Stimulated activated CD8-positive, alpha-beta memory T cell treated with anti-CD3 and anti-CD28 coated beads, Interleukin-15, amount 100 ng/mL, for 48 hours (primary cell): Measurements from ENCODE around the gene PDE6G.

Experiments used
- DNase-seq, 2 donors: peaks; one replicate each; pipeline ENCODE4 v3.0.0-alpha.2; 2020; ENCODE audit warnings: low read depth in 2 of 2

Gene PDE6G

DNA sequence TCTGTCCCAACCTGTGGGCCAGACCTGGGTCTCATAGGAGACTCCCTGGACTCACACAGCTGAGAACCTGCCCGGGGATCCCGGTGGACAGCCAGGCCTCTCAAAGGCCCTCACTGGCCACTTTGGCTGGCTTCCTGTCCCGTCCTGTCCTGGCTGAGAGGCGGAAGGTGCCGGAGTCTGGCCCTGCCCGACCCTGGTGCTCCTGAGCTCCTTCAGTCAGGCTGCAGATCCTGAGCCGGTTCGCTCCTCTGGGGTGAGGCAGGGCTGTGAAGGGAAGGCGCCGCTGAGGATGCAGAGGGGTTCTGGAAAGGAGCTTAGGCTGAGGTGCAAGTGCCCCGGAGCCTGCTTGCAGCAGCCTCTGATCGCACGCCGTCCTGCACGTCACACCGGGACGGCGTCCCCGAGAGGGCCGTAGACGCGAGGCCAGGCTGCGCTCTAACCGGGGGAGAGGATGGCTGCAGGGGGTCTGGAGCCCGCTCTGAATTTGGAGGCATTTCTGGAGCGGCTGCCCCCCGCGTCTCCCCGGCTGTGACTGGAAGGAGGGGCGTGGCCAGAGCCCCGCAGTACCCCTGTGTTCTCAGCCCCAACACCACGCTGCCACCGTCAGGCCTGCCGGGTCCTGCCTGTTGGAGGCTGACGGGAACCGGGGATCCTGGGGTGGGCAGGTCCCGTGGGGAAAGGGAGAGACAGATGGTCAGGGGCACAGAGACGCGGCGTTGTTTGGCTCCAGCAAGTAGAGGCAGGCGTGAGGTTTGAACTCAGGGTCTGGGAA lies 31.6 kb upstream of the PDE6G start:
- no peak for DNase-seq

DNA sequence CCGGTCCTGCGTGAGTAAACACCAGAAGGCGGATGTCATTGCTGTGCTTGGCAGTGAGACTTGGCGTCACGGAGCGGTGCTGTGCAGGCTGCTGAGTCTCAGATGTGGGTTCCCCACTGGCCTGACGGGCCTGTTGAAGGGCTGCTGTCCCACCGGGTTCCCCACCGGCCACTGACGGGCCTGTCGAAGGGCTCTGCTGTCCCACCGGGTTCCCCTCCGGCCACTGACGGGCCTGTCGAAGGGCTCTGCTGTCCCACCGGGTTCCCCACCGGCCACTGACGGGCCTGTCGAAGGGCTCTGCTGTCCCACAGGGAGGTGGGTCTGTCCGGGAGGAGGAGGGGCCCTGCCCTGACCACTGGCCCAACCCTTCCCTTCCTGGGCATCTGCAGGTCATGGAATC lies 30.3 kb upstream of the PDE6G start:
- DNase-seq: no peak

DNA sequence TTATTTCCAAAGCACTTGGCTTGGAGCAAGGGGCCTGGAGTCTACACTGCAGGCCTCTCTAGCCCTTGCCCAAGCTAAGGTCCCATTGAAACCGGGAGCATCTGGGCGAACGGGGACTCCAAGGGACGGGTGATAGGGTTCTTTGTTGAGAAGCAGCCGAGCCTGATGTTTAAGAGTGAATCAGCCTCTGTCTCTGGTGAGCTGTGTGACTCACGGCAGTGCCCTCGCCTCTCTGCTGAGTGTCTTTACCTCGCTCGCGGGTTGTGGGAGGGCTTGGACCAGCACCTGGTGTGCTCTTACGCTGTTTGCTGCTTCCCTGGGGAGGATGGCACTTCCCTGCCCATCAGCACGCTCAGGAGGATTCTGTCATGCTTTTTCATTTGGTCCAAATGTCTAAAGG lies 28.8 kb upstream of the PDE6G start:
- DNase-seq: peak in 1 of 2 donors; percentile 55

DNA sequence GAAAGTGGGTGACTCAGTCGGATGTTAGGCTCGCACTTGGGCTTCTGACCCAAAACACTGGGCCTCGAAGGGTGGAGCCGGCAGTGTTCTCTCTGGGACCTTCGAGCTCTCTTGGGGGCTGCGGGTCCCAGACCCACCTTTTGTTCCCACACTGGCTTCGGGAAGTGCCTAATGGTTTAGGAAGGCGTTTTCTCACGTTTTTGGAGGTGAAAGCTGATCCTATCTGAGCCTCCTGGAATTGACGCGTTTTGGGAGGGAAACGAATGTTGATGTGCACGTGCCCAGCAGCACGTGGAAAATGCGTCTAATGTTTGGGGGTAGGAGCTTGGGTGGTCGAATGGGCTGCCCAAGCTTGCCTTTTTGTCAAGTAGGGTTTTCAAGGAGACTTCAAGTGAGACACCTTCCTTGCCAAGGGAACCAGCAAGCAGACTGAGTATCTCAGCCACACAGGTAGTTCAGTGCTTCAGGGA lies 28.1 kb upstream of the PDE6G start:
- DNase-seq: no peak

DNA sequence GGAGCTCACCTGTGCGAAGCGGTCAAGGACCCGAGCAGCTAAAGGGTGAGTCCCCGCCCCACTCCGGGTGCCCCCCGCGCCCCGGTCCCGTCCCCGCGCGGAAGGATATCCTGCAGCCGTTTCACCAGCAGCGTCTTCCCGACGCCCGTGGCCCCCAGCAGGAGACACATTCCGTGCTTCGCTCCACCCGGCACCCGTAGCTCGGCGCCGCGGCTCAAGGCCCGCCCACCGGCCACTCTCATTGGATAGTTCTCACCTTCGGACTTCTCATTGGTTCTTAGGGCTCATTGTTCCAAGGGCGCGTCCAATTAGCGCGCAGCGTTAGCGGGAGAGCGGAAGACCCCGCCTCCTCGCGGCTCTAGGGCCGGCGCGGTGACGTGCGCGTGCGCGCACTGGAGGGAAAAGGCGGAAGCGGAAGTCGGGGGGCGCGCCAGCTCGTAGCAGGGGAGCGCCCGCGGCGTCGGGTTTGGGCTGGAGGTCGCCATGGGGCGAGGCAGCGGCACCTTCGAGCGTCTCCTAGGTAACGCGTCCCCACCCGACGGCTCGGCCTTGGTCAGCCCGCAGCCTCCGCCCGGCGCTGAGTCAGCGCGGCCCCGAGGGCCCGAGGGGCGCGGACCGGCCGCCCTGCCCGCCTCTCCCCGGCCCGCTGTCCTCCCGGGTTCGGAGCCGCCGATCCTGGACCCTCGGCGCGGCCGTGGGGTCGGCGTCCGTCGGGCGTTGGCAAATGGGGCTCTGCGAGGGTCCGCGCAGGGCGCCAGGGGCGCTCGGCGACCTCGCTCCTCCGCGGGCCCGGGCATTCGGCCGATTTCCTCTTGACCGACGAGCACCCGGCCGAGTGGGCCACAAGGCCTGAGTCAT lies 27.5 kb upstream of the PDE6G start, which contains the start of the genes ARL16 and HGS:
TSS of gene ARL16 (minus strand) at position 214 of the 858 bp plus-strand sequence. CDS start at position 170, 44 bp downstream.
TSS of gene HGS (plus strand) at position 428 of the 858 bp plus-strand sequence. CDS start at position 484, 56 bp downstream.
- peak; percentile 96 to 97 for DNase-seq

DNA sequence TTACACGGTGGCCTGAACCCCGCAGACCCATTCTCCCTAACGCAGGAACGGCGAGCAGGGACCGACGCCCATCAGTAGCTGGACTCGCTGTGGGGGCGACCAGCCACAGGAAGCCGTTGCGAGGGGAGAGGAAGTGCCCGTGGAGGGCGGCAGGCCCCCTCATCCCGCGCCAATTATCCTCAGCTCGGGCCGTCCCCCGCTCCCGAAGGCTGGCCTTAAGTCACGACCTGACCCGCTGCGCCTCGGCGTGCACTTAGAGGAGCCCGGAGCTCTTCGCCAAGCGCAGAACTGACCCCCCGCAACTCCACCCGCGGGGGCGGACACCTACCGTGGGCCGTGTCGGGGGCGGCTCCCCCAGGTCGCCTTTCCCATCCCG lies 26.9 kb upstream of the PDE6G start:
- DNase-seq: no peak

DNA sequence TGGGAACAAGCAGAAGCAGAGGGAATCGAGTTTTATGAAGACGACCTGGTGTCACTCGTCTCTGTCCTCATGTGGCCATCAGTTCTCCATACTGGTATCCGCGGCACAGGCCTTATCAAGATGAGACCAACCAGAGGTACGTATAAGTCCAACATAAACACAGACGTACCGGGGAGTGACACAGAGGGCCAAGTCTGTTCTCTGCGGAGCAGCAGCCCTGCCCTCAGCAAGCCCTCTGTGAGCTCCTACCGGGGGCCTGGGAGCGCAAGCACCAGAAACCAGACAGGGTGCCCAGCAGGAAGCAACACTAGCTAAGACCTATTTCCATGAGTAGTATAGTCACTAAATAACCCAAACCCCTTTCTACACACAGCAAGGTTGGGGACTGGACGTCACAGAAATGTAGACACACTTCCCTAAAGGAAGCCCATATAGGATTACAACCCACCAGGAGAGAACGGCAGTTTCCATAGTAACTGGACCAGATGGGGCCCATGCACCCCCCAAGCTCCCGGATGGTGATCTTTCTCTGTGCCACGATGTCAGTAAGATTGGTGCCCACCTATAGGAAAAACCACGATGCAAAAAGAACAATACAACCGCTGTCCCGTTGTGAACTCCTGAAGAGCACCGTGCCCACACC lies 26.3 kb upstream of the PDE6G start:
- DNase-seq: no peak

DNA sequence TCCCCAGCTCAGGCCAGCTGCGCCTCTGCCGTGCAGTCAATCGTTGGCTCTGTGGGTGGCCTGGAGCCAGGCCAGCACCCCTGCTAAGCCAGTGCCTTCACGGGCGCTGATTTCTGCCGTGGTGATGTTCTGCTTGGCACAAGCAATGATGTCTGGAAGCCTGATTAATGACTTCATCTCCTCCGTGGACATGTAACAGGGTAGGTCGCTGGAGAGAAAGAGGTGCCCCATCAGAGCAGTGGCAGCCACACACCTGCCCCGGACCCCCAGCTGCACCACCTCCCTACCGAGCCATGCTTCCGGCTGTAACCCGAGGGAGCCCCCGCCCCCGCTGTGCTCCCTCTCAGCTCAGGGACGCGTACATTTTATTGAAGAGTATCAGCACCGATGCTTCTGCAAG lies 25.3 kb upstream of the PDE6G start:
- no peak for DNase-seq

DNA sequence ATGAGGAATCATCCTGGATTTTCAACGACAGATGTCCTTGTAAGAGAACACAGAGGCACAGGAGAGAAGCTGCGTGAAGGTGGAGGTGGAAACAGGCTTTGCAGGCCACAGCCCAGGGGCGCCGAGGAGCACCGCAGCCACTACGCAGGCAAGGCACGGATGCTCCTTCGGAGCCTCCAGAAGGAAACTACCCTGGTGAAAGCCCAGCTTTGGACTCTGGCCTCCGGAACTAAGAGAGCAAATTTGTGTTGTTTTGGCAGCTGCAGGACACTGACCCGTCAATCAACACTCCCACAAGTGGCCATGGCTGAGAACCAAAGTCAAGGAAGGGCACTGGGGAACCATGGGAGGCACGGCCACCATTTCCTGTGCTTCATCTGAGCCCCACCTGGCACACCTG lies 23.8 kb upstream of the PDE6G start:
- no peak for DNase-seq

DNA sequence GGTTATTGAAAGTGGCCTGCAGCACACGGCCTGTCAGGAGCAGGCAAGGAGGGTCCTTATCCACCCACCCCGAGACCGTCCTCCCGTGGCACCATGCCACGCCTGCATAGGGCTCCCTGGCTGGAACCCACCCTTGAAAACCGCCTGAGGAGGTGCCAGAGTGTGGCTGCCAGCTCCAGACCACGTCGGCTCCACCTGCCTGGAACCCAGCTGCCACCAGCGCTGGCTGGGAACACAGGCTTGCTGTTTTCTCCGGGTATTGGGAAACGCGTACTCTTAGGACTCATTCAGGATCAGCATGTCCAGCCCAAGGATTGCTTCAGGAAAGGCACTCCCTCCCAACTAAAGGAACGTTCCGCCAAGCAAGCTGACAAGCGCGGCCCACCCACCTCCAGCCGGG lies 20.6 kb upstream of the PDE6G start:
- DNase-seq: no peak

DNA sequence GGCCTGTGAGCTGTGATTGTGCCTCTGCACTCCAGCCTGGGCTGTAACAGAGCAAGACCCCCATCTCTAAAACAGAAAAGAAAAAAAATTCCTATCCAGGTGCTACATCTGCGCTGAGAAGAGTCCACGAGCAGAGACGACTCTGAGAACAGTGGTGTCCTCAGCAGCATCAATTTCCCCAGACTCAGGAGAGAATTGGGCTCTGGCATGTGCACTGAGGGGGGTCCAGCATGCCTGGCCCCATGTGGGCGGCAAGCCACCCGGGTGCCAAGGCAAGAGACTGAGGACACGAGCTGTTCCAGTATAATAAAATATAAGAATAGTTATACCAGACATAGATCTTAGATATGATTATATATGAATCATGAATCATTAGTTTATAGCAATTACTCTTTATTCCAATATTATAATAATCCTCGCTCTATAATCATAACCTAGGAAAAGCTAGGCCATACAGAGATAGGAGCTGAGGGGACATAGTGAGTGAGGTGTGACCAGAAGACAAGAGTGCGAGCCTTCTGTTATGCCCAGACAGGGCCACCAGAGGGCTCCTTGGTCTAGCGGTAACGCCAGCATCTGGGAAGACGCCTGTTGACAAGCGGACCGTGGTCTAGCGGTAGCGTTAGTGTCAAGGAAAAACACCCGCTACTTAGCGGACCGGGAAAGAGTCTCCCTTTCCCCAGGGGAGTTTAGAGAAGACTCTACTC lies 19.3 kb upstream of the PDE6G start:
- peak in 1 of 2 donors; percentile 15 for DNase-seq

DNA sequence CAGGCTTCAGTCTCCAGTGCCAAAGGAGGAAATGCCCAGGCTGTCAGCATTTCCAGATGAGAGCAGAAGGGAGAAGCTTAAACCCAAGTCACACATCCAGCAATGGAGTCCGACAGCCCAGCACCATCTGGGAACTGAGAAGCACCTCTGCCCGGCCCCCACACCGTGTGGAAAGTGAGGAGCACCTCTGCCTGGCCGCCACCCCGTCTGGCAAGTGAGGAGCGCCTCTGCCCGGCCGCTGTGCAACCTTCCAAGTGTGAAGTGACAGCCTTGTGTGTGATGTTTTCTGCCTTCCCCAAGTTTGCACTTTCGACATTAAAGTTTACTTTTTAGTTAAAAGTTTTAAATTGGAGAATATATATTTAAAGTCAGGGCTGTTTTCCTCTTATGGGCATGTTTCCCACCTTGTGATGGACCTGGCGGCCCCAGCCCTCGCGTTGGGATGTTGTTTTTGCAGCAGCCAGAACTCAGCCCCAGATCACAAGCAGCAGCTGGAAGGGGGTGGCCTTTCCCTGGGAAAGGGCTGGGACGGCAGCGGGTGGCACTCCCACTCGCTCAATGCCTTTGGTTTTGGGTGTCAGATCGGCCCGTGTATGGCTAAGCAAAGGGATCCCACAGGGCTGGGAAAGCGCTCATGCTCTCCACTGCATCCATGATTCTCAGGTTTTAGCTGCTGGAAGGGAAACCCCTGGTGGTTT lies 17.4 kb upstream of the PDE6G start:
- DNase-seq: no peak

DNA sequence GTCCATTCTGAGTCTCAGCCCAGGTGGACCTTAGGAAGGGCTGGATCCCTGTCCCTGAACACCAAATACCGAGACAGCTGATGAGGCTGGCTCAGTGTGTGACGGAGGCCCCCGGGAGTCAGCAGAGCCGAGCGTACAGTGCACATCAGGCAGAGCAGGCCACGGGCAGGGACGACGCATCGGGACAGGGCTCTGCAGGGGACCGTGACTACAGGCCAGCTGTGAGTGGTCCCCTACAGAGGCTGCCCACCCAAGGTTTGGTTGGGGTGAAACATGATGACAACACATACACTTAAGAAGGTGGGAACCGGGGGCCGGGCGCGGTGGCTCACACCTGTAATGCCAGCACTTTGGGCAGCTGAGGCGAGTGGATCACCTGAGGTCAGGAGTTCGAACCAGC lies 16.6 kb upstream of the PDE6G start:
- no peak for DNase-seq

DNA sequence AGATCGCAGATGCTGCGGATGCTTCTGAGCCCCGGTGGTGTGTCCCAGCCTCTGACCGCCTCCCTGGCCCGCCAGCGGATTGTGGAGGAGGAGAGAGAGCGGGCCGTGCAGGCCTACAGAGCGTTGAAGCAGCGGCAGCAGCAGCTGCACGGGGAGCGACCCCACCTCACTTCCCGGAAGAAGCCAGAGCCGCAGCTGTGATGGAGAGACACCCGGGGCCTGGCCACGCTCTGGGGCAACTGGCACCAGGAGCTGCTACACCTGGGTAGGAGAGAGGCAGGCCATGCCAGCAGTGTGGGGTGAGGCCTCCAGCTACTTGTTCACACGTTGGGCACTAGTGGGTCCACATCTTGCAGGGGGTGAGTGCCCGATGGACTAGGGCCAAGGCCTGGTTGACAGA lies 16.2 kb upstream of the PDE6G start:
- DNase-seq: no peak

DNA sequence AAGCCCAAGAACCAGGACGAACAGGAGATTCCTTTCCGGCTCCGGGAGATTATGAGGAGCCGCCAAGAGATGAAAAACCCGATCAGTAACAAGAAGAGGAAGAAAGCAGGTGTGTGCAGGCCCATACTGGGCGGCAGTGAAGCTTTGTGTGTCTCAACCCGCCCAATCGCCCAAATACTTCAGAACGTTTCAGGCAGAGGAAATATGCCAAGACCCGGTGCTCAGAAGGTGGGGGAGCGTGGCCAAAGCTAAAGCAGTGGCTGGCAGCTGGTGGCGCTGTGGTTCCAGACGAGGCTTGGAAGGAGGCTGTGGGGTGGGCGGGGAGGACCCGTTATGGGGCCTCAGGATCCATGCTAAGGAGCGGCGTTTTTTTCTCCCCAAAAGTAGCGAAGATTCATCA lies 11.4 kb upstream of the PDE6G start:
- no peak for DNase-seq

DNA sequence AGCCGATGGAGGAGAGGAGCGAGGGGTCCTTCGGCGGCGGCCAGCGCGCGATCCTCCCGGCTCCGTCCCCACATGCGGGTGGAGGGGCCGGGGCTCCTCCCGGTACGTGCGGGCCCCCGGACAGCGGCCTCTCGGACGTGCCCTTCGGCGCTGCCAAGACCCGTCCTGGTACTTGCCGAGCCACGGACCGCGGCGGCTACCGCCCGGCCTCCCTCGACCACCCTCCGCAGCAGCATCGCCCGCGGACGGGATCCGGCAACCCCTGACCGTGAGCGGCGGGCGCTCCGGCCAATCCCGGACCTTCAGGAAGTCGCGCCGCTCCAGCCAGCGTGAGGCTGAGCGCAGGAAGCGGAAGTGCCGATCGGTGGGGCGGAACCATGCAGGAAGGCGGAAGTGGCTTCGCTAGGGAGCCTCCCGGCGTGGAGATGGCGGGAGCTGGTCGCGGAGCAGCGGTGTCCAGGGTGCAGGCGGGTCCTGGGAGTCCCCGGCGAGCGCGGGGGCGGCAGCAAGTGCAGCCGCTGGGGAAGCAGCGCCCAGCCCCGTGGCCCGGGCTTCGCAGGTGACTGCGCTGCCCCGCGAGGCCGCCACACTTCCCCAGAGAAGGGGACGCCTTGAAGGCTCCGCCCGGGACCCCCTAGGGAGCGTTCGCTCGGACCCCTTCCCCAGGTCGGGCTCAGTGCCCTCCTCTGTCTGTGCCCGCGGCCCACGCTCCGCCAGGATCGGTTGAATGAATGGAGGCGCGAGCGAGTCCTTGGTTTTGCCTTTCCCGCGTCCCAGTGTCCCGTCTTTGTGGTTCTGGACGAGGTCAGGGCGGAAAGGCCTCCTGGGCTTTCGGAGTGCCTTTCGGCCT lies 10.2 kb upstream of the PDE6G start, which contains the start of the genes CCDC137 and OXLD1:
TSS of gene CCDC137 (plus strand) at position 396 of the 850 bp plus-strand sequence. CDS start at position 426, 30 bp downstream.
TSS of gene OXLD1 (minus strand) at position 264 of the 850 bp plus-strand sequence. CDS start at position 236, 28 bp downstream.
- peak; percentile 92 to 94 for DNase-seq

DNA sequence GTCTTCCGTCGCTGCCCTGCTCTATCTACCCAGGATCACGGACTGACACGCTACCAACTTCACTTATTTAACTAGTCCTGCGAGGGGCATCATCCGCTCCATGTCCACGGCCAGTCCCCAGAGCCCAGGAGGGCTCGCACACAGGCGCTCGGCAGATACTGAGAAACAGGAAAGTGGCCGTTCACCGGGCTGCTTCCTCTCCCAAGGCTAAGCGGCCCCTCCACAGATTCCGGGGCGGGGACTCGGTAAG lies 9.7 kb upstream of the PDE6G start:
- no peak for DNase-seq

DNA sequence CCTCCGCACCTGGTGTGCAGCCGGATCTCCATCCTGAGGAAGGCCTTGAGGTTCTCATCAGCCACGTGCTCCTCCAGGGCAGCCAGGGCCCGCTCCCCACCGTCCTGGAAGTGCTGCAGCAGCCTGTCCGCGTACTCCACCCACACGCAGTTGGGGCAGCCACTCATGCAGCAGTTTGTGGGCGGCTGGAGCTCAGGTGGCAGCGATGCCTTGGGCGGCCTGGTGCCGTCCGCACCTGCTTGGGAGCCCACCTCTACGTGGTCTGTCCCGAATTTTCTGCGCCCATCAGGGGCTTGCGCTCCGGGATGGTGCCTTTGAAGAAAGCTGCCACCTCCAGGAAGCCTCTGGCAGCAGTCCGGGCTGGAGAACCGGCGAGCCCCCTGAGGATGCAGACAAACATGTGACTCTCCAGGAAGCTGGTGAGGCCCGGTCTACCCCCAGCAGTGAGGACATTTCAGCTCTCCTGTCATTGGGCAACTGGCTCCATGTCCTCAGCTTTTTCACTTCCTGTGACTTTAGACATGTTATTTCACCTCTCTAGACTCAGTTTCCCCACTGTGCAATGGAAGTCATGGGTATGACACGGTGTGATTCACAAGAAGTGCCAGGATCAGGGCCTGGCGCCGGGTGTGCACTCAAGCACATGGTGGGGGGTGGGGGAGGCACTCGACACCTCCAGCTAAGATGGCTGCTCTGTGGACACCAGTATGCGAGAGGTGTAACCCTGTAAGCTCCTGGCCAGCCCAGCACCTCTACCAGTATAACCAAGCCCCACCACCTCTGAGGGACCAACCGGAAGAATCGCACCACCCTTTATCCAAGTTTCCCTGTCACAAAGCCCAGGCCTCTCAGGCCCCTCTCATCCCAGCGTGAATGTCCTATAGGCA lies 9.1 kb upstream of the PDE6G start:
- DNase-seq: peak; percentile 36 to 51

DNA sequence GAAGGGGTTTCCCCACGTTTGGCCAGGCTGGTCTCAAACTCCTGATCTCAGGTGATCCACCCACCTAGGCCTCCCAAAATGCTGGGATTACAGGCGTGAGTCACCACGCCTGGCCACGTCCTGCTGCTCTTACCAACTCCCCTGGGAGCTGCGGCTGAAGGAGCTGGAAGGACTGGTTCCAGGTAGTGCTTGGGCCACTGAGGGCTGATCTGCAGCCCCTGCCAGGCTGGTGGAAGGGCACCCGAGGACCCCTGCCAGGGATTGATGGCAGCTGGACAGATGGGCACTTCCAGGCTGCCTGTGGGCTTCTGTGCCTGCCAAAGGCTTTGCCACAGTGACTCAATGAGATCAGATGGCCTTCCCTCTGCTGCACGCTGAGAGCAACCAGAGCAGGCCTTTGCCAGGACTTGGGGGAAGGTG lies 7.7 kb upstream of the PDE6G start:
- DNase-seq: no peak
